HUES64 (cell line): Measurements from ENCODE around the gene MORC4.
"Not testable (repeated sequence)": the region's sequence is repeated elsewhere in the genome, so short reads cannot be mapped to it uniquely, and the experiment has no call there.

ENCODE experiments used
- H3K27ac ChIP-seq: 2 replicates; pipeline ENCODE4 v1.7.0; 2013; ENCODE audit warnings: low read depth, low read length, inconsistent platforms
- H3K27me3 ChIP-seq: 2 replicates; pipeline ENCODE4 v1.6.1; 2013; ENCODE audit warnings: mild to moderate bottlenecking, low read length; ENCODE audit not compliant: insufficient read depth
- H3K36me3 ChIP-seq: 2 replicates; pipeline ENCODE4 v1.6.1; 2013; ENCODE audit warnings: mild to moderate bottlenecking, low read length; ENCODE audit not compliant: insufficient read depth
- H3K4me1 ChIP-seq: 2 replicates; pipeline ENCODE4 v1.6.1; 2013; ENCODE audit warnings: mild to moderate bottlenecking, low read length, moderate library complexity; ENCODE audit not compliant: insufficient read depth
- H3K4me3 ChIP-seq: 2 replicates; pipeline ENCODE4 v1.5.1; 2013; ENCODE audit warnings: mild to moderate bottlenecking, low read length, moderate library complexity
- H3K9ac ChIP-seq: 2 replicates; pipeline ENCODE4 v1.6.1; 2013; ENCODE audit warnings: mild to moderate bottlenecking, low read depth, low read length
- H3K9me3 ChIP-seq: 2 replicates; pipeline ENCODE4 v1.6.1; 2013; ENCODE audit warnings: low read depth, low read length; ENCODE audit not compliant: insufficient read depth
- WGBS: fragments of 150-250, 120-280 bp; methylation state at CpG from one replicate; pipeline ENCODE4 v1.1.7; 2013; ENCODE audit warnings: missing lambda C conversion rate; 5-methylcytosine and 5-hydroxymethylcytosine counted together

The MORC4 gene

DNA sequence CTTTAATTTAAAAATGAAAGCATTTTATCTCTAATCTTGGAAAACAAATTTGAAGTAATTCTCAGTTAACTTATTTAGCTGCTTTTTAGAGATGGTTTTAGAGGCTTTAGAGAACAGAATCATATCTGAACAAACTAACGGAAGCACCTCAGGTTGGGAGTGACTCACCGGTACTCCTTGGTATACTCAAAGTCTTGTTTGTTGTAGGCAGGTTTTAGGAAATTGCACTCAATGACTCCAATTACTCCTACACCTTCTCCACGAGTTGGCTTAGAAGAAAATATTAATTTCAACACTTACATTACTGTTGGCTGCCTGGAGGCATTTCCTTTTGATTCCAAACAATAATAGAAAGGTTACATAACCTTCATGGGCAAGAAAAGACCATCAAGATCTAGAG lies 23.6 kb downstream of the MORC4 start:
- no peak overlapping the region for H3K27ac ChIP-seq
- WGBS, result 96% methylated on average over 3 of the region's 3 CpGs

DNA sequence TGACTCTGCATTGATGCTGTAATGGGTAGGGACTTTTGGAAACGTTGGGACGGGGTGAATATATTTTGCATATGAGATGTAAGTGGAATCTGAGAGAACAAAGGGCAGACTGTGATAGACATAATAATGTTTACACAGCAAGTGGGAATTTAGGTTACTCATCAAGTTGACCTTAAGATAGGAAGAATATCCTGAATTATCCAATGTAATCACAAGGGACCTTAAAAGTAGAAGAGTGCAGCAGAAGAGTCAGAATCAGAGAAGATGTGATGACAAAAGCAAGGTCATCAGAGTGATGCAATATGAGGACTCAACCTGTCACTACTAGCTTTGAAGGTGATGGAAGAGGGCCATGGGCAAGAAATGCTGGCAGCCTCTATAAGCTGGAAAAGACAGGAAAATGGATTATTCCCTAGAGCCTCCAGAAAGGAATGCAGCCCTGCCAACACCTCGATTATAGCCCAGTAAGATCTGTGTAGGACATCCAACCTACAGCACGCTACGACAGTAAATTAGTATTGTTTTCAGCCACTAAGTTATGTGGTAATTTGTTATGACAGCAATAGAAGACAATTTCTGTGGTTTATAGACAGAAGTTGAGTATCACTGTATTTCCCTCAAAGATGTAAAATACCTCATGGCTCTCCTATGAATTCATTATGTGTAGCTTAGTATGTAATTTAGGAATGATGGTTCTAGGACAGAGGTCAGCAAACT lies 26.4 kb downstream of the MORC4 start:
- H3K4me3 ChIP-seq, result no peak overlapping the region
- H3K27ac ChIP-seq, result no peak overlapping the region
- H3K9ac ChIP-seq, result no peak overlapping the region
- H3K27me3 ChIP-seq, result no peaks in the 10 kb centered on the region
- H3K36me3 ChIP-seq, result no peaks in the 10 kb centered on the region
- no peaks in the 10 kb centered on the region for H3K4me1 ChIP-seq
- WGBS, result 88% methylated on average over 5 of the region's 5 CpGs
- H3K9me3 ChIP-seq, result no peaks in the 10 kb centered on the region

More for the DNA sequence above, 23.6 kb downstream of the MORC4 start:
- H3K9ac ChIP-seq, result no peak overlapping the region
- H3K4me1 ChIP-seq, result no peaks in the 10 kb centered on the region
- no peaks in the 10 kb centered on the region for H3K9me3 ChIP-seq
- H3K36me3 ChIP-seq, result no peaks in the 10 kb centered on the region
- H3K4me3 ChIP-seq, result no peak overlapping the region
- no peaks in the 10 kb centered on the region for H3K27me3 ChIP-seq

DNA sequence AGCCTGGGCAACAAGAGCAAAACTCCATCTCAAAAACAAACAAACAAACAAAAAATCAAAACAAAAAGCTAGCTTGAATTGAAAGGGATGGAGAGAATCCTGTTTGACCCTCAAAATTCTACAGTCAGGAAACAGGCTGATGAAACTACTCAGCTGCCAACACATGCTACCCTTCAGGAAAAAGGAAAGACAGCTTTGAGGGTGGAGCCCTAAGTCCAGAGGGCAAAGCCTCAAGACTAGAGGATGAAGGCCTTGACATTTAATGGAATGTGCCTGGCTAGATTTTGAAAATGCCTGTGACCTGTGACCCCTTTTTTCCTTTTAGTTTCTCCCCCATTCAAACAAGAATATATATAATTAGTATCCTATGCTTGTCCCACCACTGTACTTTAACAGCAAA lies 27.1 kb downstream of the MORC4 start:
- H3K36me3 ChIP-seq, result no peaks in the 10 kb centered on the region
- H3K27ac ChIP-seq, result no peak overlapping the region
- no peak overlapping the region for H3K4me3 ChIP-seq
- H3K9me3 ChIP-seq, result no peaks in the 10 kb centered on the region
- no peak overlapping the region for H3K9ac ChIP-seq
- no peaks in the 10 kb centered on the region for H3K27me3 ChIP-seq
- no peaks in the 10 kb centered on the region for H3K4me1 ChIP-seq

DNA sequence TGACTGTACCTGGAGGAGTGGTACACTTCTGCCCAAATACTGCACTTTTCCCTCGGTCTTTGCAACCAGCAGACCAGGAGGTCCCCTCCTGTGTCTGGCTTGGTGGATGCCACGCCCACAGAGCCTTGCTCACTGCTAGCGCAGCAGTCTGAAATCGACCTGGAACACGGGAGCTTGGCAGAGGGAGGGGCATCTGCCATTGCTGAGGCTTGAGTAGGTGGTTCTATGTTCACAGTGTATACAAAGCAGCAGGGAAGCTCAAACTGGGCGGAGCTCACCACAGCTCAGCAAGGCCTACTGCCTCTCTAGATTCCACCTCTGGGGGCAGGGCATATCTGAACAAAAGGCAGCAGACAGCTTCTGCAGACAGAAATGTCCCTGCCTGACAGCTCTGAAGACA lies 33.5 kb downstream of the MORC4 start:
- H3K27me3 ChIP-seq, H3K36me3 ChIP-seq, H3K9ac ChIP-seq, H3K4me1 ChIP-seq, H3K9me3 ChIP-seq, H3K4me3 ChIP-seq, H3K27ac ChIP-seq: not testable (repeated sequence)
- WGBS, result 49% methylated on average over 6 of the region's 6 CpGs

DNA sequence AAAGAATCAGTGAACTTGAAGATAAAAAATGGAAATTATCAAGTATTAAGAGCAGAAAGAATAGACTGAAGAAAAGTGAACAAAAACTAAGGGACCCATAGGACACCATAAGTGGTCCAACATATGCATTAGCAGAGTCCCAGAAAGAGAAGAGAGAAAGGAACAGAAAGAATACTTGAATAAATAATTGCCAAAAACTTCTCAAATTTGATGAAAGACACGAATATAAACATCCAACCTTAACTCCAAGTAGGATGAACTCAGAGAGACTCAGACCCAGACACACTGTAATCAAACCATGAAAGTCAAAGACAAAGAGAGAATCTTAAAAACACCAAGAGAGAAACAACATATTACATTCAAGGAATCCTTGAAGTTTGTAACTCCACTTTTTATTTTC lies 35.7 kb downstream of the MORC4 start:
- no peak overlapping the region for H3K27ac ChIP-seq
- H3K9me3 ChIP-seq, result no peaks in the 10 kb centered on the region
- H3K36me3 ChIP-seq, result peaks cover 3% of the 10 kb centered on the region; the same call in 1 of the 2 replicates
- no peaks in the 10 kb centered on the region for H3K4me1 ChIP-seq
- WGBS, result 84% methylated on average over 1 of the region's 1 CpG
- H3K27me3 ChIP-seq, result no peaks in the 10 kb centered on the region
- H3K4me3 ChIP-seq, result no peak overlapping the region
- H3K9ac ChIP-seq, result no peak overlapping the region

DNA sequence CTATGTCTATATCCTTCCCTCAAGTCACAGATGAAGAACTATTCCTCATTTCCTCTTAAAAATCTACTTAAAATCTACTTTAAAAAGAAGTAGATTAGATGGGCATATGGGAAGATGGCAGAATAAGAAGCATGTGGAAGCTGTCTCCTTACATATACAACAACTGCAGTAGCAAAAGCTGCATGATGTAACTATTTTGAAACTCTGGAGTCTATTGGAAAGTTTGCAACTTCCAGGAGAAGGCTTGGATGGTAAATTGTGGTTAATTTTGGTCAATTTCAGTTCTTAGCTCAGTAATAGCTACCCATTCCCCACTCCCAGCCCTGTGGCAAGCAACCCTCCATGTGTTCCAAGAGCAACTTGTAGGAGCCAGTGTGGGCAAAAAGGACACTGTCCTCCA lies 36.9 kb downstream of the MORC4 start:
- H3K9me3 ChIP-seq, result no peaks in the 10 kb centered on the region
- no peak overlapping the region for H3K4me3 ChIP-seq
- H3K27me3 ChIP-seq, result no peaks in the 10 kb centered on the region
- H3K4me1 ChIP-seq, result no peaks in the 10 kb centered on the region
- no peak overlapping the region for H3K9ac ChIP-seq
- H3K36me3 ChIP-seq, result peaks cover 3% of the 10 kb centered on the region; the same call in 1 of the 2 replicates
- H3K27ac ChIP-seq, result no peak overlapping the region

DNA sequence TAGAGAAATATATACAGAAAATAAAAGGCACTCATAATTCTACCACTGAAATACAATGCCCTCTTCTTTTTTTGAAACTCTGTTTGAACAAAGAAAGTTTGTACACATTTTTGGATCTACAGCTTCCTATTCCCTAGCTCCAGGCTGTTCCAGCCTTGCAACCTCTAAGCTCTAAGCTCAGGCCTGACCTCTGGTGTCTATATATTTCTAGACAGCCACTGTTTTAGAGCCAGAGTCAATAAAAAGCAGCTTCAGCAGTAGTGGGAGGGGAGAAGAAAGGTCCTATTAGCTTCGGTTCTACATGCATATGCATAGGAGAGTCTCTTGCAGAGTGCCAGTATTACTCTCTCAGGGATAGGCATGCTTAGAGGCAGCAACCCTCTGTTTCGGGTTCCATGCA lies 40.1 kb downstream of the MORC4 start:
- Histone ChIP-seq H3K9ac (no peak overlapping the region), H3K4me3 (no peak overlapping the region), H3K9me3 (no peaks in the 10 kb centered on the region), H3K27ac (no peak overlapping the region), H3K27me3 (no peaks in the 10 kb centered on the region), H3K36me3 (peaks cover 3% of the 10 kb centered on the region; the same call in 1 of the 2 replicates), H3K4me1 (no peaks in the 10 kb centered on the region)
- WGBS, result 74% methylated on average over 2 of the region's 2 CpGs

DNA sequence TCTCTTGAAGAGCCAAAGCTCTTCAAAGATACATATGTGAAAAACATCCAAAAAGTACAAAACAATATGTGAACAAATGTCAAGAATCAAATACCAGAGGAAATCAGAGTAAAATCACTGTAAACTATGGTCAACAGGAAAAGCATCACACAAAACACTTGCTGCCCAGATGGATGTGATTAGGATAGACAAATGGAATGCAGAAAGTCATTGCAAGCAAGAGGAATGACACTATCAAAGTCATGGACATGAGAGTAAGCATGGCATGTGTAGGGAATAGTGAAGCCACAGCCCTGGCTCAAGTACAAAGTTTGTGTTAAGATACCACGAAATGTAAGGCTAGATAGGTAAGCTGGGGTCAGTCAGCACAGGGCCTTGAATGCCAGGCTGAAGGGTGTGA lies 42.2 kb downstream of the MORC4 start:
- no peaks in the 10 kb centered on the region for H3K9me3 ChIP-seq
- no peak overlapping the region for H3K4me3 ChIP-seq
- WGBS, result 90% methylated on average over 1 of the region's 1 CpG
- no peak overlapping the region for H3K9ac ChIP-seq
- H3K27ac ChIP-seq, result no peak overlapping the region
- H3K4me1 ChIP-seq, result no peaks in the 10 kb centered on the region
- H3K27me3 ChIP-seq, result no peaks in the 10 kb centered on the region
- H3K36me3 ChIP-seq, result peaks cover 3% of the 10 kb centered on the region; the same call in 1 of the 2 replicates

DNA sequence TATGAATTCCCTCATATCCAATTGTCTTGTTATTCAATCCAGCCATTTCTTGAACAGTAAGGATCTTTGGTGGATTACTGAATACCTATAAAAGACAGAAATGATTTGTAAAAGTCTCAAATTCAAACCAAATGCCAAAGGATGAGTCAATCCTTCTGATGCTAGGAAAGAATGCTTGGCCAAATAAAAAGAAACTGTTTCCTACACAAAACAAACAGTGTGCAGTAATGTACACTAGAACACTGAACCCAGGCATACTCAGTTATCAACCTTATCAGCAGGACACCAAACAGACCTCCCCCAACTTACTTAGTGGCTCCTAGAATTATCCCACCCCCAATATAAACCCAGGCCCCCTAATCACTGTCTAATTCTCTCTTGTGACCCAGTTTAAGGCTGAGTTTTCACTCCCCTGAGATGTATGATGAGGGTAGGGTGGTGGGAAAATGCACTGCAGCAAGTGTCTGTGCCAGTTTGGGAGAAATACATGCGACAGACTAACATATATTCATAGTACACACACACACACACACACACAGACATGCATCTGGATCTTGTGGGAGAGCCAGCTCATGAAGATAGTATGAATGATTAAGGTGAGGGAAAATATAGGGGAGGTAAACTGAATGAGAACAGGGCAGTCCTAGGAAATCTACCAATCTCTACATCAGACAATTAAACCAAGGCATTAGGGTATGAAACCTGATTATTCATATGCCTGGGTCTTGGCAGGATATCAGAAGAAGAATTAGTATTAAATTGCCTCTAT lies 44.8 kb downstream of the MORC4 start:
- no CpG with 5 or more reads among the region's 1 CpG for WGBS
- no peaks in the 10 kb centered on the region for H3K4me1 ChIP-seq
- H3K27ac ChIP-seq, result no peak overlapping the region
- no peaks in the 10 kb centered on the region; the same call in 1 of the 2 replicates for H3K36me3 ChIP-seq
- H3K9me3 ChIP-seq, result no peaks in the 10 kb centered on the region
- no peaks in the 10 kb centered on the region for H3K27me3 ChIP-seq
- no peak overlapping the region for H3K9ac ChIP-seq
- H3K4me3 ChIP-seq, result no peak overlapping the region

DNA sequence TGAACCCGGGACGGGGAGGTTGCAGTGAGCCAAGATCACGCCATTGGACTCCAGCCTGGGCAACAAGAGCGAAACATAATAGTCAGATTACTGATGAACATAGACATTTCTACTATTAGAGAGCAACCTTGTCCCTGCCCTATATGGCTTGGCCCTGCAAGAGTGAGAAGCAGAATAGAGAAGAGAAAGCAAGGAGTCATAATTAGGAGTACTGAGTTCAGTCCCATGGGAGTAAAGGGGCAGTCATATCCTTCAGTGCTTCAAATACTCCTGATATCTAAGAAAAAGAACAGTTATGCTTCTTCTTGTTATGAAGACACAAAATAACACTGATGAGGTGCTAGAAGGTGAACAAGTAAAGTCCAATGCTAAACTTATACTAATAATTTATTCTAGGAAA lies 46.0 kb downstream of the MORC4 start:
- Histone ChIP-seq H3K9ac (no peak overlapping the region), H3K4me1 (no peaks in the 10 kb centered on the region), H3K4me3 (no peak overlapping the region), H3K36me3 (no peaks in the 10 kb centered on the region; the same call in 1 of the 2 replicates), H3K9me3 (no peaks in the 10 kb centered on the region), H3K27ac (no peak overlapping the region), H3K27me3 (no peaks in the 10 kb centered on the region)
- WGBS, result 98% methylated on average over 3 of the region's 4 CpGs

DNA sequence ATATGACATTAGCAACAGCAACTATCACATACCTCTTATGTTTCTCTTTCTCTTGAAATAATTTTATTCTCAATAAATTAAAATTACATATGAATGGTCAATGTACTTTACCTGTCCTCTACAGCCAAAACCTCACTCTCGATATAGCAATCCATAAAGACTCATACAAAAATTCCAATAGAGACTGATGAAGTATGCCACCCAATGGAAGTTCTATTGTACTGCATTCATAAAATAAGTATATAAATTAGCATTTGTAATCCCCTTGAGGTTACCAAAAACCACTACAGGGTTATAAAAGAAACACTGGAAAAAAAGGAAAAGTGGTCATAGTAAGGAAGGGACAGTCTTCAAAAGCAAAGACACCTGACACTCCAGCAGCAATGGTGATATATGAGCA lies 47.0 kb downstream of the MORC4 start:
- Histone ChIP-seq H3K4me1 (no peaks in the 10 kb centered on the region), H3K27me3 (no peaks in the 10 kb centered on the region), H3K36me3 (no peaks in the 10 kb centered on the region; the same call in 1 of the 2 replicates), H3K9ac (no peak overlapping the region), H3K9me3 (no peaks in the 10 kb centered on the region), H3K4me3 (no peak overlapping the region), H3K27ac (no peak overlapping the region)
- WGBS, result no CpG with 5 or more reads among the region's 1 CpG
